Stimulated activated naive CD8-positive, alpha-beta T cell treated with anti-CD3 and anti-CD28 coated beads, Interleukin-15, Interleukin-2, amounts not matched to agents 100 U/mL and 50 U/mL, for 24 hours (primary cell): ENCODE measurements around the gene ESRRG.

Experiments
- ATAC-seq: fragments of 150-1000 bp; cut with Tn5 transposase; one replicate; pipeline ENCODE4 v1.10.0; 2021
- DNase-seq: peaks from one replicate; pipeline ENCODE4 v3.0.0; 2021

Gene ESRRG

GRCh38 chr1:216627252-216627651, 96.0 kb downstream of the ESRRG start:
- no peak for DNase-seq
- no peak for ATAC-seq

GRCh38 chr1:216626394-216627067, 96.7 kb downstream of the ESRRG start:
- DNase-seq (no peak), ATAC-seq (no peak)

- DNase-seq (no peak), ATAC-seq (no peak)
These were observed 101.7 kb downstream of the ESRRG start for GRCh38 chr1:216621536-216621935.

- DNase-seq (no peak), ATAC-seq (no peak)
These were observed 106.0 kb downstream of the ESRRG start for GRCh38 chr1:216617081-216617875.

- DNase-seq (no peak), ATAC-seq (no peak)
These were observed 106.8 kb downstream of the ESRRG start for GRCh38 chr1:216616425-216616824.

- no peak for DNase-seq
- no peak for ATAC-seq
These were observed 109.0 kb downstream of the ESRRG start for GRCh38 chr1:216614011-216614934.

GRCh38 chr1:216612291-216612690, 110.9 kb downstream of the ESRRG start:
- DNase-seq (no peak), ATAC-seq (no peak)

- ATAC-seq (no peak), DNase-seq (no peak)
These were observed 116.0 kb downstream of the ESRRG start for GRCh38 chr1:216607067-216607697.

- DNase-seq (no peak), ATAC-seq (no peak)
These were observed 117.1 kb downstream of the ESRRG start for GRCh38 chr1:216606047-216606637.

- ATAC-seq: no peak
- no peak for DNase-seq
These were observed 118.5 kb downstream of the ESRRG start for GRCh38 chr1:216604771-216605170.

- no peak for DNase-seq
- ATAC-seq: peak; percentile 14
These were observed 122.3 kb downstream of the ESRRG start for GRCh38 chr1:216600730-216601609.

- ATAC-seq (no peak), DNase-seq (no peak)
These were observed 123.4 kb downstream of the ESRRG start for GRCh38 chr1:216599851-216600250.

- ATAC-seq (no peak), DNase-seq (no peak)
These were observed 124.8 kb downstream of the ESRRG start for GRCh38 chr1:216598448-216598847.

- DNase-seq (no peak), ATAC-seq (no peak)
These were observed 126.9 kb downstream of the ESRRG start for GRCh38 chr1:216596281-216596862.

- ATAC-seq (no peak), DNase-seq (no peak)
These were observed 135.5 kb downstream of the ESRRG start for GRCh38 chr1:216587715-216588114.

GRCh38 chr1:216582151-216582550, 141.1 kb downstream of the ESRRG start:
- ATAC-seq: no peak
- no peak for DNase-seq

GRCh38 chr1:216580538-216581057, 142.6 kb downstream of the ESRRG start:
- ATAC-seq (no peak), DNase-seq (no peak)

- DNase-seq: no peak
- ATAC-seq: no peak
These were observed 146.8 kb downstream of the ESRRG start for GRCh38 chr1:216576234-216576937.

- no peak for DNase-seq
- ATAC-seq: no peak
These were observed 156.5 kb downstream of the ESRRG start for GRCh38 chr1:216566641-216567205.
